ENCODE results near the gene OR8J3.

- TF ChIP-seq CTCF (IDR thresholded peaks at IDR 0.05; ENCODE audit: borderline replicate concordance, extremely low read depth, low read length, poor library complexity, severe bottlenecking): no peak
- TF ChIP-seq EZH2 (IDR thresholded peaks at IDR 0.05; ENCODE audit: borderline replicate concordance, low read depth, low read length, severe bottlenecking): no peak
Measured at GRCh38 chr11:56160217-56160616, 20.2 kb upstream of the OR8J3 start, which contains the start of gene OR8K5.

Data from DND-41 (cell line).